ENCODE data around the gene AK5.

The AK5 gene

GRCh38 chr1:77585610-77586314 lies 303.9 kb downstream of the AK5 start:
- no peaks in the 10 kb centered on the region for H3K27me3 ChIP-seq (ENCODE audit: control insufficient read depth, insufficient read depth, low read length)
- no peaks in the 10 kb centered on the region for H3K36me3 ChIP-seq (ENCODE audit: control insufficient read depth, insufficient read depth, low read length)
- H3K4me3 ChIP-seq (ENCODE audit: low read length), result no peak overlapping the region
- no peaks in the 10 kb centered on the region for H3K4me1 ChIP-seq (ENCODE audit: control insufficient read depth, insufficient read depth, low read length)
- no peak overlapping the region for H3K9ac ChIP-seq (ENCODE audit: low read length)
- no peak overlapping the region for H3K27ac ChIP-seq (ENCODE audit: low read depth, low read length)

- H3K27ac ChIP-seq (ENCODE audit: low read depth, low read length), result no peak overlapping the region
- H3K27me3 ChIP-seq (ENCODE audit: control insufficient read depth, insufficient read depth, low read length), result no peaks in the 10 kb centered on the region
- H3K9ac ChIP-seq (ENCODE audit: low read length), result no peak overlapping the region
- H3K36me3 ChIP-seq (ENCODE audit: control insufficient read depth, insufficient read depth, low read length), result no peaks in the 10 kb centered on the region
- no peaks in the 10 kb centered on the region for H3K4me1 ChIP-seq (ENCODE audit: control insufficient read depth, insufficient read depth, low read length)
- H3K4me3 ChIP-seq (ENCODE audit: low read length), result no peak overlapping the region
These were observed 307.4 kb downstream of the AK5 start for GRCh38 chr1:77589231-77589630.

DNA sequence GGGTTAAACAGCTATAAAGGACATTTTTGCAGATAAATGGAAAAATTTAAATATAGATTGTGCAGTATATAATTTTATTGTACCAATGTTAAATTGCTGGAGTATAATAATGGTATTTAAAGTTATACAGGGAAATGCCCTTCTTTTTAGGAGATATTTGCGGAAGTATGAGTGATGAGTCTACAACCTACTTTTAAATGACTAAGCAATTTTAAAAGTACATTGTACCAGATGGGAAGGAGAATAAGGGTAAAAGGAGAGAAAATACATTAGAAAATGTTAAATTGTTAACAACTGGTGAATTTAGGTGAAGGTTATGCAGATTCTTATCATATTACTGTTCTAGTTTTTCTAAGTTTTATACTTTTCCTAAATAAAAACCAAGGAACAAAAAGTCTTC lies 308.8 kb downstream of the AK5 start:
- Histone ChIP-seq H3K27me3 (ENCODE audit: control insufficient read depth, insufficient read depth, low read length) (no peaks in the 10 kb centered on the region), H3K9ac (ENCODE audit: low read length) (no peak overlapping the region), H3K36me3 (ENCODE audit: control insufficient read depth, insufficient read depth, low read length) (no peaks in the 10 kb centered on the region), H3K27ac (ENCODE audit: low read depth, low read length) (no peak overlapping the region), H3K4me1 (ENCODE audit: control insufficient read depth, insufficient read depth, low read length) (no peaks in the 10 kb centered on the region), H3K4me3 (ENCODE audit: low read length) (no peak overlapping the region)

- no peaks in the 10 kb centered on the region for H3K27me3 ChIP-seq (ENCODE audit: control insufficient read depth, insufficient read depth, low read length)
These were observed 311.1 kb downstream of the AK5 start for GRCh38 chr1:77592906-77593305.

DNA sequence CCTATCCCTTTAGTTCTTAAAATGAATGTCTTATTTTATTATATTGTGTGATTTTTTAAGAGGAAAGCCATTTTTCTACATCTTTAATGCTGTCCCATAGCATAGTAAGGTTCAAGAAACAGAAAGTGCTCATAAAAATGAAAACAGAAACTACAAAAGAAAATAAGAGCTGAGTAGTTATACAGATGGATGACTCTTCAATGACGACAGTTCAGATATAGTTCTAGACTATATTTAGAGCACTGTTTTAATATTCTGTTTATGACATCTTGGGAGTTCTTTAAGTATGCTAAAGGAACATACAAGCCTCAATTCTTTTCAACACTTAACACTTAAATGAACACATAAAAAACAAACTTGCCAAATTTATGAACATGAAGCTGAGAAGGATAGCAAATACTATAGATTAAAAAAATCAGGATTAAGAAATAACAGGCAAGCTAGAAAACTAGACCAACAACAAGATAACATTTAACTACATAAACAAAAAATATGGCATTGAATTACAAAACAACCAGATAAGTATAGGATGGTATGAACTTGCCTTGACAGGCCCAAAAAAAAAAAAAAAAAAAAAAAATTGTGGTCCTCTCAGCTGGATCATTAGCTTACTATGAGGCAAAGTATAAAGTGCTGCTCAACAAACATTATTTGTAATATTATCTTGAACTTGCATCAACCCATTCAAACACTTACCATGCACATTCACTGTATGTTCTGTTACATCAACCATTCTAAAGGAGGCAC lies 312.7 kb downstream of the AK5 start:
- H3K9ac ChIP-seq (ENCODE audit: low read length), result no peak overlapping the region
- H3K27me3 ChIP-seq (ENCODE audit: control insufficient read depth, insufficient read depth, low read length), result no peaks in the 10 kb centered on the region
- no peak overlapping the region for H3K27ac ChIP-seq (ENCODE audit: low read depth, low read length)
- H3K4me3 ChIP-seq (ENCODE audit: low read length), result no peak overlapping the region
- no peaks in the 10 kb centered on the region for H3K4me1 ChIP-seq (ENCODE audit: control insufficient read depth, insufficient read depth, low read length)
- no peaks in the 10 kb centered on the region for H3K36me3 ChIP-seq (ENCODE audit: control insufficient read depth, insufficient read depth, low read length)

More at GRCh38 chr1:77592906-77593305, 311.1 kb downstream of the AK5 start:
- Histone ChIP-seq H3K27ac (ENCODE audit: low read depth, low read length) (no peak overlapping the region), H3K4me3 (ENCODE audit: low read length) (no peak overlapping the region), H3K36me3 (ENCODE audit: control insufficient read depth, insufficient read depth, low read length) (no peaks in the 10 kb centered on the region), H3K9ac (ENCODE audit: low read length) (no peak overlapping the region), H3K4me1 (ENCODE audit: control insufficient read depth, insufficient read depth, low read length) (no peaks in the 10 kb centered on the region)

- Histone ChIP-seq H3K36me3 (ENCODE audit: control insufficient read depth, insufficient read depth, low read length) (no peaks in the 10 kb centered on the region), H3K9ac (ENCODE audit: low read length) (no peak overlapping the region), H3K4me1 (ENCODE audit: control insufficient read depth, insufficient read depth, low read length) (no peaks in the 10 kb centered on the region), H3K27ac (ENCODE audit: low read depth, low read length) (no peak overlapping the region), H3K4me3 (ENCODE audit: low read length) (no peak overlapping the region), H3K27me3 (ENCODE audit: control insufficient read depth, insufficient read depth, low read length) (no peaks in the 10 kb centered on the region)
These were observed 315.5 kb downstream of the AK5 start for GRCh38 chr1:77597310-77597709.

DNA sequence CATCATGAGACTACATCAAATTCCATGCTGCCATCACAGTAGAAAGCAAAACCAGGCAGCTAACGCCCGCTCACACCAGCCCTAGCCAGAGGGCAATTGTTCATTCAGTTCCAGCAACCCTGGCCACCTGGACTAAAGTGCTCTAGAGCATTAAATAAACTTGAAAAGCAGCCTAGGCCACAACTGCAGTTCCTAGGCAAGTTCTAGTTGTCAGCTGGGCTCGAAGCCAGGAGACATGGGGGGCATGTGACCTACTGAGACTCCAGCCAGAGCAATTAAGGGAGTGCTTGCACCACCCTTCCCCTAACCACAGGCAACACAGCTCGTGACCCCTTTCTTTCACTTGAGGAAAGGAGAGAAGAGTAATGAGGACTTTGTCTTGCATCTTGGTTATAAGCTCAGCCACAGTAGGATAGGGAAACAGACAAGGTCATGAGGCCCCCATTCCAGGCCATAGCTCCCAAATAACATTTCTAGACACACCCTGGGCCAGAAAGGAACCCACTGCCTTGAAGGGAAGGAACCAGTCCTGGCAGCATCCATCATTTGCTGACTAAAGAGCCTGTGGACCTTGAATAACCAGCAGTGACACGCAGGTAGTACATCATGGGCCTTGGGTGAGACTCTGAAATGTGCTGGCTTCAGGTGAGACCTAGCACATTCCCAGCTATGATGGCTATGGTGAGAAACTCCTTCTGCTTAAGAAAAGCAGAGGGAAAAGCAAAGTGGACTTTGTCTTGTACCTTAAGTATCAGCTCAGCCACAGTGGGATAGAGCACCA lies 323.6 kb downstream of the AK5 start:
- H3K9ac ChIP-seq (ENCODE audit: low read length), result no peak overlapping the region
- H3K4me1 ChIP-seq (ENCODE audit: control insufficient read depth, insufficient read depth, low read length), result no peaks in the 10 kb centered on the region
- no peak overlapping the region for H3K4me3 ChIP-seq (ENCODE audit: low read length)
- no peaks in the 10 kb centered on the region for H3K27me3 ChIP-seq (ENCODE audit: control insufficient read depth, insufficient read depth, low read length)
- H3K27ac ChIP-seq (ENCODE audit: low read depth, low read length), result no peak overlapping the region
- no peaks in the 10 kb centered on the region for H3K36me3 ChIP-seq (ENCODE audit: control insufficient read depth, insufficient read depth, low read length)

DNA sequence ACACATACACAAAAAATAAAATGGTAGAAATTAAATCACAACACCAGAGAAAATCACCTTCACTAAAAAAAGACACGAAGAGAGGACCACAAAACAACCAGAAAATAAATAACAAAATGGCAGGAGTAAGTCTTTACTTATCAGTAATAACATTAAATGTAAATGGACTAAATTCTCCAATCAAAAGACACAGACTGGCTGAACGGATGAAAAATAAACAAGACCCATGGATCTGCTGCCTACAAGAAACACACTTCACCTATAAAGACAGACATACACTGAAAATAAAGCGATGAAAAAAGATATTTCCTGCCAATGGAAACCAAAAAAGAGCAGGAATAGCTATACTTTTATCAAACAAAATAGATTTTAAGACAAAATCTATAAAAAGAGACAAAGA lies 327.1 kb downstream of the AK5 start:
- Histone ChIP-seq H3K9ac (ENCODE audit: low read length) (no peak overlapping the region), H3K4me3 (ENCODE audit: low read length) (no peak overlapping the region), H3K36me3 (ENCODE audit: control insufficient read depth, insufficient read depth, low read length) (no peaks in the 10 kb centered on the region), H3K27me3 (ENCODE audit: control insufficient read depth, insufficient read depth, low read length) (no peaks in the 10 kb centered on the region), H3K27ac (ENCODE audit: low read depth, low read length) (no peak overlapping the region), H3K4me1 (ENCODE audit: control insufficient read depth, insufficient read depth, low read length) (no peaks in the 10 kb centered on the region)
